Ectodermal cell (in vitro differentiated cells): ENCODE measurements around the gene TEDC2.
"Not testable (repeated sequence)": the region's sequence is repeated elsewhere in the genome, so short reads cannot be mapped to it uniquely, and the experiment has no call there.

ENCODE experiments used
- H3K27ac ChIP-seq: 2 replicates; pipeline ENCODE4 v1.7.0; 2013; ENCODE audit warnings: mild to moderate bottlenecking, low read depth, low read length; ENCODE audit not compliant: insufficient read depth, poor library complexity, severe bottlenecking
- H3K27me3 ChIP-seq: 2 replicates; pipeline ENCODE4 v1.7.0; 2013; ENCODE audit warnings: mild to moderate bottlenecking, low read length; ENCODE audit not compliant: insufficient read depth, control insufficient read depth, poor library complexity, severe bottlenecking
- H3K36me3 ChIP-seq: one replicate; pipeline ENCODE4 v1.7.0; 2013; ENCODE audit warnings: low read length; ENCODE audit not compliant: control insufficient read depth, insufficient read depth
- H3K4me1 ChIP-seq: one replicate; pipeline ENCODE4 v1.7.0; 2013; ENCODE audit warnings: low read length; ENCODE audit not compliant: control insufficient read depth, insufficient read depth
- H3K4me3 ChIP-seq: 2 replicates; pipeline ENCODE4 v1.7.0; 2013; ENCODE audit warnings: low read depth, low read length, control low read depth; ENCODE audit not compliant: insufficient read depth
- H3K9me3 ChIP-seq: 2 replicates; pipeline ENCODE4 v1.7.0; 2013; ENCODE audit warnings: mild to moderate bottlenecking, low read length, moderate library complexity; ENCODE audit not compliant: control insufficient read depth
- WGBS, 2 experiments: methylation state at CpG; one replicate each; pipeline ENCODE4 v1.1.7; 2013; ENCODE audit warnings: missing lambda C conversion rate in 2 of 2; 5-methylcytosine and 5-hydroxymethylcytosine counted together

The TEDC2 gene

GRCh38 chr16:2476741-2477140 lies 16.8 kb downstream of the TEDC2 start:
- Histone ChIP-seq H3K4me3 (no peak overlapping the region), H3K9me3 (no peaks in the 10 kb centered on the region), H3K27ac (no peak overlapping the region), H3K4me1 (peaks cover 17% of the 10 kb centered on the region), H3K27me3 (peaks cover 46% of the 10 kb centered on the region), H3K36me3 (no peaks in the 10 kb centered on the region)
- WGBS, 2 experiments, result 96 to 99% methylated on average over 3 of the region's 3 CpGs

GRCh38 chr16:2477327-2477726 lies 17.4 kb downstream of the TEDC2 start:
- Histone ChIP-seq H3K27me3 (peaks cover 40% of the 10 kb centered on the region), H3K4me1 (peaks cover 12% of the 10 kb centered on the region), H3K36me3 (no peaks in the 10 kb centered on the region), H3K27ac (no peak overlapping the region), H3K9me3 (no peaks in the 10 kb centered on the region), H3K4me3 (no peak overlapping the region)
- WGBS, 2 experiments, result 90 to 93% methylated on average over 3 of the region's 3 CpGs

- Histone ChIP-seq H3K27me3 (peaks cover 31% of the 10 kb centered on the region), H3K27ac (no peak overlapping the region), H3K4me3 (no peak overlapping the region), H3K9me3 (no peaks in the 10 kb centered on the region), H3K36me3 (no peaks in the 10 kb centered on the region), H3K4me1 (peaks cover 10% of the 10 kb centered on the region)
- 92 to 93% methylated on average over 8 of the region's 8 CpGs for whole genome bisulfite sequencing, 2 experiments
Observed at GRCh38 chr16:2478279-2478678, 18.4 kb downstream of the TEDC2 start.

GRCh38 chr16:2479996-2480395 lies 20.1 kb downstream of the TEDC2 start:
- H3K27ac ChIP-seq, H3K36me3 ChIP-seq, H3K4me3 ChIP-seq, H3K4me1 ChIP-seq, H3K9me3 ChIP-seq: not testable (repeated sequence)
- peaks cover 17% of the 10 kb centered on the region for H3K27me3 ChIP-seq
- WGBS, 2 experiments, result 89 to 95% methylated on average over 10 of the region's 10 CpGs

DNA sequence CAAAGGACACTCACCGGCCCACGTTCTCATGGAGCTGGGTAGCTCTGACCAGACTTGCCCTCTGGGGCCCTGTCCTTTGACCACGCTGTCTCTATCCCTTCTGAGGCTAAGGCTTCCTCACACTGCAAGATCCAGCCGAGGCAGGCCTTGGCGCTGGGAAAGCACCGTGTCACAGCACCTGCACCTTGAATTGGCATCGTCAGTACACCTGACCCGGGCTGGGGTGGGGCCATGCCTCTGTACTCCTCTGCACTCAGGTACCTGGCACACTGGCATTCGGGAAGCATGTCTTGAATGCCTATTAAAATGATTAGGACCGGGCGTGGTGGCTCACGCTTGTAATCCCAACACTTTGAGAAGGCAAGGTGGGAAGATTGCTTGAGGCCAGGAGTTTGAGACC lies 21.0 kb downstream of the TEDC2 start:
- Histone ChIP-seq H3K36me3 (no peaks in the 10 kb centered on the region), H3K27me3 (peaks cover 9% of the 10 kb centered on the region), H3K4me1 (peaks cover 3% of the 10 kb centered on the region), H3K27ac (no peak overlapping the region), H3K4me3 (no peak overlapping the region), H3K9me3 (no peaks in the 10 kb centered on the region)
- WGBS, 2 experiments, result 93 to 94% methylated on average over 12 of the region's 12 CpGs

GRCh38 chr16:2481676-2482075 lies 21.8 kb downstream of the TEDC2 start:
- no peak overlapping the region for H3K4me3 ChIP-seq
- H3K27me3 ChIP-seq, result peaks cover 2% of the 10 kb centered on the region
- WGBS, 2 experiments, result 82 to 83% methylated on average over 7 of the region's 7 CpGs
- H3K4me1 ChIP-seq, result no peaks in the 10 kb centered on the region
- H3K36me3 ChIP-seq, result no peaks in the 10 kb centered on the region
- H3K27ac ChIP-seq, result no peak overlapping the region
- no peaks in the 10 kb centered on the region for H3K9me3 ChIP-seq

DNA sequence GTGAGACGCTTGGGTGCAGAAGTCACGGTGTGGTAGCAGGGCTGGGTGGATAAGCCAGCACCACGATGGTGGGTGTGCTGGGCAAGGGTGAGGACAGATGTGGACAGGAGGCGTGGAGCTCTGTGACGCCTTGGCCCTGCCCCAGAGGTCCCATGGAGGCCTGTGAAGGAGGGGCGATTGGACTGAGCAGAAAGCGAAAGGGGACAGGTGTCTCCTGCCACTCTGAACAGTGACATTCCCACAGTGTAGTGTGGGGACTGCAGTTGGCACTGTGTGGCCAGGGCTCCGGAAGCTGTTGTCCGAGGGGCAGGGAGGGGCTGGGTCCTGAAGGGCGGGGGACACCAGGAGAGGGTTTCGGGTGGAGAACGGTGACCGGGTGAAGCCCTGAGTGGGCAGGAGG lies 22.3 kb downstream of the TEDC2 start:
- no peaks in the 10 kb centered on the region for H3K9me3 ChIP-seq
- WGBS, 2 experiments, result 93% methylated on average over 13 of the region's 13 CpGs
- no peaks in the 10 kb centered on the region for H3K27me3 ChIP-seq
- H3K36me3 ChIP-seq, result no peaks in the 10 kb centered on the region
- H3K4me1 ChIP-seq, result peaks cover 4% of the 10 kb centered on the region
- H3K4me3 ChIP-seq, result no peak overlapping the region
- H3K27ac ChIP-seq, result no peak overlapping the region

- Histone ChIP-seq H3K27me3 (no peaks in the 10 kb centered on the region), H3K4me3 (no peak overlapping the region), H3K9me3 (no peaks in the 10 kb centered on the region), H3K27ac (no peak overlapping the region), H3K36me3 (no peaks in the 10 kb centered on the region), H3K4me1 (peaks cover 4% of the 10 kb centered on the region)
- WGBS, 2 experiments, result 90 to 91% methylated on average over 32 of the region's 32 CpGs
Observed at GRCh38 chr16:2482708-2483534, 23.0 kb downstream of the TEDC2 start.

DNA sequence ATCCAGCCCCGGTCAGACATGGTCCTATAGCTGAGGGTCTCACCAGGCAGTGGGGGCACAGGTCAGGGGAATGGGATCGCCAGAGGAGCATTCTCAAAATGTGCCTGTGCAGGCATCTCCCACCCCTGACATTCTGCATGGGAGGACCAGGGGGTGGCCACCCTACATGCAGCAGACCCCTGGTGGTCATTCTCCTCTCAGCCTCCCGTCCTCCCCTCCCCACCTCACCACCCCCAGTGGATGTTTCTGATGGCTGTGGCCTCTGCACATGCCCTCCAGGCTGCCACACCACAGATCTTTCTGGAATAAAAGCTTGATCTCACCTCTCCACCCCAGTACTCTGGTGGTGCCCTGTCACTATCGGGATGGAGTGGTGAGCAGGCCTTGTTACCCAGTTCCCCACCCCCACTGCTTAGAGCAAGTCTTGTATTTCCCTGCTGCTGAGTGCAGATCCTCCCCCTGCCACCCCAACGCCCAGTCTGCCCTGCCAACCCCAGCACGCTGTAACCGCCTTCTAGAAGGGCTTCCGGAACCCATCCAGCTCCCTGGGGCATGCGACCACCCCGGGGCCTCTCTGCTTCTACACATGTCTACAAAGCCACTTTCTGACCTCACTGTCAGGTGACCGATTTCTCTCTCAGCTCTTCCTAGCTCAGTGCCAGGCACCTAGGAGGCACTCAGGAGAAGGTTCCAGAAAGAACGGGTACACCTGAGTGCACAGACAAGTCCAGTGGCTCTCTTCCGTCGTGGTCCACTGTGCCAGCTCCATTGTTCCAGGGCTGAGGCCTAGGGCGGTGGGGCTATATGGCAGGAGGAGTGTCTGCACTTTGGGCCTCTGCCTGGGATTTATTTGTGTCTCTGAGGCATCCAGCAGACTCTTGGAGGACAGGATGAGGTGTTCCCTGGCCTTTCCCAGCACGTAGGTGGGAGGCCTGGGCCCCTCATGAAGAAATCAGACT lies 24.3 kb downstream of the TEDC2 start:
- H3K27me3 ChIP-seq, result no peaks in the 10 kb centered on the region
- no peak overlapping the region for H3K27ac ChIP-seq

DNA sequence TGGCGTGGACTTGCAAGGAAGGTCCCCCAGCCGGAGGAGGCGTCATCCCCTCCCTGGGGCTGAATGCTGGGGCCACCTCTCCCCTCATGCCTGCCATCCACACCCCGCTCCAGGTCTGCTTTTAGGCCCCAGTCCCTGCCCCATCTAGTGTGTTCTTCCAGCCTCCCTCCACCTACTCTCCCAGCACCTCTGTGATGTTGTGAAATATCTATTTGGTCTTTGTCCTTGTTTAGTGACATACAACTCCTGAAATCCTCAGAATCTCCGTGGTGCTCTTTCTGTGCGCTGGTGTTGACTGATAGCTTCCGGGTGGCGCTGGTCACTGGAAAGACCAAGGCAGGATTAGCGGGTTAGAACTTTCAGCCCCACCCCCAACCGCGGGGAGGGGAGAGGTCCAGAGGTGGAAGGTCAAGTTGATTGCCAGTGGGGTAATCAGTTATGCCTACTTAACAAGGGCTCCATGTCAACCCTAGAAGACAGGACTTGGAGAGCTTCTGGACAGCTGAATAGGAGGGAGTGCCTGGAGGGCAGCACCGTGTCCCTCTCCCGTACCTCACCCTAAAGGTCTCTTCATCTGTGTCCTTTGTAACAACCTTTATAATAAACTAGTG lies 25.1 kb downstream of the TEDC2 start:
- Histone ChIP-seq H3K27me3 (no peaks in the 10 kb centered on the region), H3K9me3 (no peaks in the 10 kb centered on the region), H3K4me3 (no peak overlapping the region), H3K4me1 (peaks cover 4% of the 10 kb centered on the region), H3K27ac (no peak overlapping the region), H3K36me3 (no peaks in the 10 kb centered on the region)
- WGBS, 2 experiments, result 92 to 94% methylated on average over 11 to 13 of the region's 13 CpGs

More for the DNA sequence above, 24.3 kb downstream of the TEDC2 start:
- Histone ChIP-seq H3K36me3 (no peaks in the 10 kb centered on the region), H3K4me1 (peaks cover 4% of the 10 kb centered on the region), H3K4me3 (no peak overlapping the region), H3K9me3 (no peaks in the 10 kb centered on the region)
- WGBS, 2 experiments, result 93% methylated on average over 16 of the region's 16 CpGs
